Upper lobe of right lung (tissue), 1 donor: ENCODE results near the gene CD52. TPM values are rescaled to one million over a fixed set of nuclear protein-coding genes. Genes with fewer than 3 reads are reported as not detected.

Source experiments
- ATAC-seq: fragments of 200-7000 bp; cut with Tn5 transposase; one replicate; pipeline ENCODE4 v1.9.1; 2020; ENCODE audit warnings: mild to moderate bottlenecking, moderate library complexity
- DNase-seq: peaks from one replicate; pipeline ENCODE4 v3.0.0-alpha.2; 2020
- H3K27ac ChIP-seq: fragments of 200-600 bp; one replicate; pipeline ENCODE4 v1.8.0; 2022
- H3K27me3 ChIP-seq: fragments of 200-600 bp; one replicate; pipeline ENCODE4 v1.8.0; 2022; ENCODE audit warnings: mild to moderate bottlenecking
- H3K36me3 ChIP-seq: fragments of 200-600 bp; one replicate; pipeline ENCODE4 v1.8.0; 2022
- H3K4me1 ChIP-seq: fragments of 200-600 bp; one replicate; pipeline ENCODE4 v1.8.0; 2022
- H3K4me3 ChIP-seq: fragments of 200-600 bp; one replicate; pipeline ENCODE4 v1.8.0; 2022; ENCODE audit warnings: mild to moderate bottlenecking
- H3K9me3 ChIP-seq: fragments of 200-600 bp; one replicate; pipeline ENCODE4 v1.8.0; 2022
- intact Hi-C: fragments of 100-400 bp; cut with DNase I; formaldehyde crosslinking; loops from one replicate; pipeline ENCODE4 v1.11.0; 2022
- total RNA-seq: library from RNA; stranded (reverse); fragmentation: NEBNext Ultra II Directional; extraction: Animal tissue kit (Norgen Biotek cat#: 25700); gene quantifications from one replicate; pipeline ENCODE4 v1.2.1, GENCODE V29; 2021
- TF ChIP-seq, protein P1 (sequence below): fragments of 200-600 bp; IDR thresholded peaks from one replicate; pipeline ENCODE4 v1.8.0; 2022; ENCODE audit warnings: antibody characterized with exemption
- donor health status: DM: no; HTN: yes; CAD: no; lungs with severe emphysema.

Gene CD52
- total RNA-seq, 1 donor from 2014 or later = 348 TPM

DNA sequence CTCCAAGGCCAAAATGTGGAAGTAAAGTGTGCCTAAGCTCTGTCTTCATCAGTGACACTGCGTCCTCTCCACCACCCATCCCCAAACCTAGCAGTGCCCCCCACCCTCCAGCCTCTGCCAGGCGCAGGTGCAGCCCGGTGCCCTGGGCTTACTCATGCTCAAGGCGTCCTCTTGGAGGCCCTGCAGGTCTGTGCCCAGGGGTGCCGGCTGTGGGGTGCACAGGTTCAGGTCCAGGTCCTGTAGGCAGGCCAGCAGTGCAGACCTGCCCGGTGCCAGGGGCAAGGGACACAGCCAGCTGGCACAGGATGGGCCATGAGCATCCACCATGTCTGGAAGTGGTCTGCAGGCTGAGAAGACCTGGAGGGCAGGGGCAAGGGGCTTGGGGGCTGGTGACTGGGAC is 49.7 kb downstream of the CD52 start:
- ATAC-seq (no peak), DNase-seq (no peak)
- no peak overlapping the region for H3K27ac ChIP-seq
- H3K27me3 ChIP-seq = peaks cover 7% of the 10 kb centered on the region
- H3K9me3 ChIP-seq = no peaks in the 10 kb centered on the region
- intact Hi-C loops = no loop called here
- TF ChIP-seq, protein P1, sequence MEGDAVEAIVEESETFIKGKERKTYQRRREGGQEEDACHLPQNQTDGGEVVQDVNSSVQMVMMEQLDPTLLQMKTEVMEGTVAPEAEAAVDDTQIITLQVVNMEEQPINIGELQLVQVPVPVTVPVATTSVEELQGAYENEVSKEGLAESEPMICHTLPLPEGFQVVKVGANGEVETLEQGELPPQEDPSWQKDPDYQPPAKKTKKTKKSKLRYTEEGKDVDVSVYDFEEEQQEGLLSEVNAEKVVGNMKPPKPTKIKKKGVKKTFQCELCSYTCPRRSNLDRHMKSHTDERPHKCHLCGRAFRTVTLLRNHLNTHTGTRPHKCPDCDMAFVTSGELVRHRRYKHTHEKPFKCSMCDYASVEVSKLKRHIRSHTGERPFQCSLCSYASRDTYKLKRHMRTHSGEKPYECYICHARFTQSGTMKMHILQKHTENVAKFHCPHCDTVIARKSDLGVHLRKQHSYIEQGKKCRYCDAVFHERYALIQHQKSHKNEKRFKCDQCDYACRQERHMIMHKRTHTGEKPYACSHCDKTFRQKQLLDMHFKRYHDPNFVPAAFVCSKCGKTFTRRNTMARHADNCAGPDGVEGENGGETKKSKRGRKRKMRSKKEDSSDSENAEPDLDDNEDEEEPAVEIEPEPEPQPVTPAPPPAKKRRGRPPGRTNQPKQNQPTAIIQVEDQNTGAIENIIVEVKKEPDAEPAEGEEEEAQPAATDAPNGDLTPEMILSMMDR = no peak
- H3K4me1 ChIP-seq = no peaks in the 10 kb centered on the region
- no peaks in the 10 kb centered on the region for H3K36me3 ChIP-seq
- no peak overlapping the region for H3K4me3 ChIP-seq

DNA sequence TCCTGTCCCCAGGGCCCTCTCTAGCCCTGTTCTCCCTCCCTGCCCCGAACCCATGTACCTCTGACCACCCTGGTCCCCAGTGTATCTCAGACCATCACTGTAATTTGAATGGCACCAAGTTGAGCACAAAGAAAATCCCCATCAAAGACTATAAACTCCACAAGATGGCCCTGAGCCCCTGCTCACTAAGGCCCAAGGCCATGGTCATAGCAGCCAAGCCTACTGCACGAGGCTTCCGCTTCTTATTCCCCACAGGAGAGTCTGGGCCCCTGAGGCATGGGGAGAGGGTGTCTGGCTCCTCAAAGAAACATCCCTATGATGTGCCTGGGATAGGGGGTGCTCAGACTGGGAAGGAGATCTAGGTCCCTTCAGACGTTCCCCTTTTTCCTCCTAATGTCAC is 50.2 kb downstream of the CD52 start:
- ATAC-seq = no peak
- intact Hi-C loops = no loop called here
- H3K4me1 ChIP-seq = no peaks in the 10 kb centered on the region

DNA sequence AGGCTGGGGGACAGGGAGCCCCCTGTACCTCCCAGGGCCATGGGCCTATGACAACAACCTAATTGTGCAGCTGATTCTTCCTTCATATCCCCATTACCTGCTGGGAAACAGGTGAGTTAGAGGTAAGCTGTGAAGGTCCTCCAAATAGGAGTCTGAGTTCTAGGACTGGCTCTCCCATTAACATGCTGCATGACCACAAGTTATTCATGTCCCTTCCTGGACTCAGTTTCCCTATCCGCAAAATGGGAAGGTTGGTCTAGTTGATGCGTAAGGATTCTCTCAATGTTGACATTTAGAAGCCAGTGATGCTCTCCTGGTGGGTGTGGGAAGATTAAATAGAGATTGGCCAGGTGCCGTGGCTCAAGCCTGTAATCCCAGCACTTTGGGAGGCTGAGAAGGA is 50.7 kb downstream of the CD52 start:
- ATAC-seq (no peak), DNase-seq (no peak)
- H3K27me3 ChIP-seq = peaks cover 7% of the 10 kb centered on the region
- no peaks in the 10 kb centered on the region for H3K36me3 ChIP-seq
- H3K4me1 ChIP-seq = no peaks in the 10 kb centered on the region
- TF ChIP-seq, protein P1 = no peak
- no peak overlapping the region for H3K4me3 ChIP-seq
- H3K9me3 ChIP-seq = no peaks in the 10 kb centered on the region
- no peak overlapping the region for H3K27ac ChIP-seq
- intact Hi-C loops = no loop called here

More for the DNA sequence above, 50.2 kb downstream of the CD52 start:
- Histone ChIP-seq H3K27ac (no peak overlapping the region), H3K9me3 (no peaks in the 10 kb centered on the region), H3K36me3 (no peaks in the 10 kb centered on the region), H3K27me3 (peaks cover 7% of the 10 kb centered on the region), H3K4me3 (no peak overlapping the region)
- no peak for DNase-seq
- TF ChIP-seq, protein P1 = no peak

Other genes starting within 250 kb of the CD52 start
- gene PDIK1L, start 206.1 kb upstream of the CD52 start, total RNA-seq = 11.4 TPM
- 6.9 TPM for gene FAM110D, start 158.9 kb upstream of the CD52 start, total RNA-seq
- not detected for gene C1orf232, start 149.0 kb upstream of the CD52 start, total RNA-seq
- gene ZNF593, start 148.1 kb upstream of the CD52 start, total RNA-seq = 22.6 TPM
- gene ZNF593OS, start 146.1 kb upstream of the CD52 start, total RNA-seq = not detected
- 21.6 TPM for gene CNKSR1, start 140.5 kb upstream of the CD52 start, total RNA-seq
- not detected for gene CATSPER4, start 127.4 kb upstream of the CD52 start, total RNA-seq
- 10.3 TPM for gene CEP85, start 83.8 kb upstream of the CD52 start, total RNA-seq
- gene SH3BGRL3, start 37.9 kb upstream of the CD52 start, total RNA-seq = 169 TPM
- gene UBXN11, start 11.3 kb upstream of the CD52 start, total RNA-seq = 37.0 TPM
- 6.9 TPM for gene CRYBG2, start 36.2 kb downstream of the CD52 start, total RNA-seq
- 1.1 TPM for gene ZNF683, start 54.8 kb downstream of the CD52 start, total RNA-seq
- gene LIN28A, start 92.9 kb downstream of the CD52 start, total RNA-seq = not detected
- gene DHDDS, start 114.4 kb downstream of the CD52 start, total RNA-seq = 41.1 TPM
- 298 TPM for gene HMGN2, start 154.5 kb downstream of the CD52 start, total RNA-seq
- gene RPS6KA1, start 211.8 kb downstream of the CD52 start, total RNA-seq = 124 TPM